Heart left ventricle (tissue), 16 donors: Measurements from ENCODE around the gene IL23R. TPM values are rescaled to one million over a fixed set of nuclear protein-coding genes. Genes with fewer than 3 reads are reported as not detected.

Experiments used
- ATAC-seq, 4 donors: fragments of 200-7000 bp; cut with Tn5 transposase; one replicate each; pipeline ENCODE4 v1.9.1; 2020 to 2022; ENCODE audit warnings: moderate library complexity in 4 of 4, mild to moderate bottlenecking in 3 of 4, moderate number of reproducible peaks in 1 of 4
- DNase-seq, 5 donors: peaks; one replicate each; pipeline ENCODE4 v3.0.0-alpha.2; 2020
- H3K27ac ChIP-seq, 12 donors: fragments of 200-600 bp; sonication (generic) in 4 of 12; one replicate each; pipeline versions ENCODE4 v1.5.0 to v1.8.0; 2016 to 2022; ENCODE audit warnings: mild to moderate bottlenecking in 2 of 12
- H3K27me3 ChIP-seq, 9 donors: fragments of 200-600 bp; sonication (generic) in 2 of 9; one replicate each; pipeline versions ENCODE4 v1.5.1 to v1.8.0; 2016 to 2022; ENCODE audit warnings: mild to moderate bottlenecking in 3 of 9
- H3K36me3 ChIP-seq, 9 donors: fragments of 200-600 bp; sonication (generic) in 2 of 9; one replicate each; pipeline versions ENCODE4 v1.5.0 to v1.8.0; 2018 to 2022; ENCODE audit warnings: mild to moderate bottlenecking in 2 of 9
- H3K4me1 ChIP-seq, 12 donors: fragments of 200-600 bp; sonication (generic) in 4 of 12; one replicate each; pipeline versions ENCODE4 v1.5.0 to v1.8.0; 2016 to 2022; ENCODE audit warnings: mild to moderate bottlenecking in 3 of 12
- H3K4me3 ChIP-seq, 12 donors: fragments of 200-600 bp; sonication (generic) in 4 of 12; one replicate each; pipeline versions ENCODE4 v1.5.0 to v1.8.0; 2017 to 2022; ENCODE audit warnings: mild to moderate bottlenecking in 9 of 12, moderate library complexity in 4 of 12
- H3K9me3 ChIP-seq, 12 donors: fragments of 200-600 bp; sonication (generic) in 4 of 12; one replicate each; pipeline versions ENCODE4 v1.5.0 to v1.8.0; 2016 to 2022; ENCODE audit warnings: mild to moderate bottlenecking in 1 of 12
- POLR2A ChIP-seq, 2 donors: fragments of 450-650 bp; IDR thresholded peaks; one replicate each; pipeline ENCODE4 v1.6.1; 2017; ENCODE audit warnings: antibody characterized with exemption in 2 of 2, mild to moderate bottlenecking in 2 of 2, moderate library complexity in 2 of 2
- WGBS, 4 donors: extraction: QIAGEN DNeasy Blood & Tissue Kit in 2 of 4; methylation state at CpG; one replicate each; pipeline versions ENCODE4 v1.1.5 to v1.1.7; 2013 to 2018; 5-methylcytosine and 5-hydroxymethylcytosine counted together
- intact Hi-C, 10 donors: fragments of 100-400 bp; cut with DNase I; formaldehyde crosslinking; loops; one replicate each; pipeline versions ENCODE4 v1.11.1 to v1.14.2; 2022
- polyA plus RNA-seq, 2 donors: library from polyadenylated mRNA; stranded (reverse); fragments of 200-250 nt; gene quantifications; one replicate each; pipeline ENCODE4 v1.2.3, GENCODE V29; 2013
- total RNA-seq, 9 donors: library from RNA; depleted of rRNA in 2 of 9; stranded (reverse); fragments of >200 nt in 2 of 9; fragmentation: NEBNext Ultra II Directional in 3 of 9; extraction: Animal tissue kit (Norgen Biotek cat#: 25700) in 3 of 9; gene quantifications; one replicate each; pipeline versions ENCODE4 v1.1.0 to v1.2.4, GENCODE V29; 2016 to 2023
- TF ChIP-seq, protein P1 (sequence below), 12 donors: fragments of 200-600 bp; sonication (generic) in 4 of 12; IDR thresholded peaks; one replicate each; pipeline versions ENCODE4 v1.5.0 to v1.8.0; 2018 to 2022; ENCODE audit warnings: antibody characterized with exemption in 12 of 12, mild to moderate bottlenecking in 5 of 12
- donor health status: ischemic (EF 13 %, LVEDD 7.1; RV severe dilation, severe dysfunction).
- donor health status: healthy with polysubstance abuse.
- donor health status: DM: no; HTN: yes; CAD: no.
- donor health status: DM: no; HTN: no; CAD: no.
- donor health status: ischemic (EF 25% LVEDD 6.9; RV normal size, moderate dysfunction).
- donor health status: ischemic (EF 25% LVEDD 5.7; RV mildly dilated, moderate dysfunction).
- donor health status: healthy.
- donor health status: DM: yes; HTN: yes; CAD: no.
- donor health status: ischemic (EF 35%, LVEDD 5.7; RV mildly dilated, moderate dysfunction).
- donor health status: nonischemic (EF 11% LVEDD 7.7; RV severe dilation, severe dysfunction).
- donor health status: DM: yes; HTN: yes; CAD: no.
- donor health status: PGD.
- donor health status: ischemic (EF 29% LVEDD 5.4; RV normal size, mild dysfunction).
- donor health status: nonischemic (EF 23%, LVEDD 6.1; RV moderate dilation, normal function).

IL23R gene
- total and polyA plus RNA-seq, 11 donors: not detected

DNA sequence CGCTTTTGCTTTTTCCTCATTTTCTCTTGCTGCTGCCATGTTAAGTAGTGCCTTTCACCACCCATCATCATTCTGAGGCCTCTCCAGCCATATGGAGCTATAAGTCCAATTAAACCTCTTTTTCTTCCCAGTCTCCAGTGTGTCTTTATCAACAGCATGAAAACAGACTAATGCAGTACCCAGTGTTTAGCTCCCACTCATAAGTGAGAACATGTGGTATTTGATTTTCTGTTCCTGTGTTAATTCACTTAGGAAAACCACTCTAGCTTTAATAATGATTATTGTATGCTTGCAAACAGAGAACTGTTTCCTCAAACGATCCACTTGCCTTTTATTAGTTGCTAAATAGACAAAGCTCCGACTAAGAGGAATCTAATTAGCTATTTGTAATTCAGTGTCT lies 43.3 kb downstream of the IL23R start:
- DNase-seq: no peak
- intact Hi-C loops: loop anchor here in 1 of 10 donors (5.0 kb wide), 1 partner anchor 212 kb away; no protein-coding TSS in a partner anchor
- no peak for ATAC-seq
- H3K4me3 ChIP-seq: no peak overlapping the region
- H3K27me3 ChIP-seq: peaks cover 0 to 4% (median 0%) of the 10 kb centered on the region in 9 donors
- H3K4me1 ChIP-seq: no peaks in the 10 kb centered on the region
- H3K36me3 ChIP-seq: no peaks in the 10 kb centered on the region
- no peak overlapping the region for H3K27ac ChIP-seq
- H3K9me3 ChIP-seq: no peaks in the 10 kb centered on the region
- WGBS, 4 donors: 76 to 84% (median 77%) methylated on average over 3 of the region's 3 CpGs
- TF ChIP-seq POLR2A (IDR thresholded peaks at IDR 0.05): no peak
- TF ChIP-seq, protein P1, sequence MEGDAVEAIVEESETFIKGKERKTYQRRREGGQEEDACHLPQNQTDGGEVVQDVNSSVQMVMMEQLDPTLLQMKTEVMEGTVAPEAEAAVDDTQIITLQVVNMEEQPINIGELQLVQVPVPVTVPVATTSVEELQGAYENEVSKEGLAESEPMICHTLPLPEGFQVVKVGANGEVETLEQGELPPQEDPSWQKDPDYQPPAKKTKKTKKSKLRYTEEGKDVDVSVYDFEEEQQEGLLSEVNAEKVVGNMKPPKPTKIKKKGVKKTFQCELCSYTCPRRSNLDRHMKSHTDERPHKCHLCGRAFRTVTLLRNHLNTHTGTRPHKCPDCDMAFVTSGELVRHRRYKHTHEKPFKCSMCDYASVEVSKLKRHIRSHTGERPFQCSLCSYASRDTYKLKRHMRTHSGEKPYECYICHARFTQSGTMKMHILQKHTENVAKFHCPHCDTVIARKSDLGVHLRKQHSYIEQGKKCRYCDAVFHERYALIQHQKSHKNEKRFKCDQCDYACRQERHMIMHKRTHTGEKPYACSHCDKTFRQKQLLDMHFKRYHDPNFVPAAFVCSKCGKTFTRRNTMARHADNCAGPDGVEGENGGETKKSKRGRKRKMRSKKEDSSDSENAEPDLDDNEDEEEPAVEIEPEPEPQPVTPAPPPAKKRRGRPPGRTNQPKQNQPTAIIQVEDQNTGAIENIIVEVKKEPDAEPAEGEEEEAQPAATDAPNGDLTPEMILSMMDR (IDR thresholded peaks at IDR 0.05): no peak

DNA sequence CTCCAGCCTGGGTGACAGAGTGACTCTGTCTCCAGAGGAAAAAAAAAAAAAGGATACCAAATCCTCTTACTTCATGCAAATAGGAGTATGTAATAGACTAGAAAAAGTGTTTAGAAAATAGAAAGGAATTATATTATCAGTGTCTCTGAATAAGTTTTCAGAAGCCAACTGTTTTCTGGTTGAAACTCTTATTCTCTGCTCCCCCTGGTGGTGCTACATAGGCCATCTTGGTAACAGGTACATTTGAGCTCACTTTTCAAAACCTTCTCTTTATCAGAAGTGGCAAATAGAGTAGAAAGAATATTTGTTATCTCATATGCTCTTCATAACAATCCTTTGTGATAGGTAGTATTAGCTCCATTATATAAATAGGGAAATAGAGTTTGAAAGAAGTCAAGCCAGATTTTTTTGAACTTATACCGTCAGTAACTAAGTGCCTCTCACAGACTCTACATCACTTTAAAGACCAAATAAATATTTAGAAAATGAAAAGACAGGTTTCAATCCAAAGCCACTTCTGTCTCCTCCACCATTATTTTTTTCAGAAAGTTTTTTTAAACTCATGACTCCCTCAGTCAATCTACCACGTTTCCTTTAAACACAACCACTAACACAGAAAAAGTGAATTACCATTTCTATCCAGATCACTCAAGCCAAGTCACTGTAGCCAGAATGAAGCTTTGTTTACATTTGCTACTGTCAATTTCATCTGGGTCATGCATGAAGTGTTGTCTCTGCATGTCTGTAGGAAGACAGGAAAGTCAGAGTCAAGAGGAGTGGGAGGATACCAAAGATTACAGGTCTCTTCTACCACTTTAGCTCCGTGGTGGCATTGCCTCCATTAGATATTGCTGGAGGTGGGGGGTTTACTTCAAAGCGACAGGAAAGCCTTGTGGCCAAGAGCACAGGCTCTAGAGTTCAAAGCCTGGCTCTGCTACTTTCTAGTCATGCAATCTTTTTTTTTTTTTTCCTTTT lies 45.6 kb downstream of the IL23R start:
- intact Hi-C loops: loop anchor here in 8 of 10 donors (1.0 to 10.0 kb wide), 6 partner anchors 215 to 450 kb away; no protein-coding TSS in a partner anchor
- Histone ChIP-seq H3K27me3 (peaks cover 0 to 4% (median 0%) of the 10 kb centered on the region in 9 donors), H3K4me1 (no peaks in the 10 kb centered on the region), H3K4me3 (no peak overlapping the region), H3K9me3 (no peaks in the 10 kb centered on the region), H3K36me3 (no peaks in the 10 kb centered on the region), H3K27ac (no peak overlapping the region)
- ATAC-seq: peak in 1 of 4 donors; percentile 51
- TF ChIP-seq, protein P1 (IDR thresholded peaks at IDR 0.05): peak; percentile 24 to 69 (median 52)
- no peak for TF ChIP-seq POLR2A (IDR thresholded peaks at IDR 0.05)
- 56 to 65% (median 63%) methylated on average over 4 of the region's 4 CpGs for WGBS, 4 donors
- no peak for DNase-seq

DNA sequence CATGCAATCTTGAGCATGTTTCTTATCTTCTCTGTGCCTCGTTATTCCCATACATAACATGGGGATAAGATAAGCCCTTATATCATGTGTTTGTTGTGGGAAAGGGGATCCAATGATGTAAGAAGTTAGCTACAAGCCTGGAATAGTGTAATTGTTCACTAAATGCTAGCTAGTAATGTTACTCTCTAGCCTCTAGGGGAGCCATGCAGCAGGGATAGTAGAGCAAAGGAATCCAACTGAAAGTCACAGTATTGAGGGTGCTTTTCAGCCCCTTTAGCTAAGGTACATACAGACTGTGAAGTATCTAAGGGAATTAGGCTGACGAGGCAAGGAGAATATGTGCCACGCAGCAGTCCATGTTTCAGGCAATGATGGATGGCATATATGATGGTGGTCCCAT lies 46.9 kb downstream of the IL23R start:
- Histone ChIP-seq H3K4me1 (peaks cover 0 to 4% (median 0%) of the 10 kb centered on the region in 12 donors), H3K27ac (no peak overlapping the region)
- no peak for DNase-seq

More for the DNA sequence above, 46.9 kb downstream of the IL23R start:
- no peaks in the 10 kb centered on the region for H3K9me3 ChIP-seq
- peak in 1 of 4 donors; percentile 28 for ATAC-seq
- peaks cover 0 to 4% (median 0%) of the 10 kb centered on the region in 9 donors for H3K27me3 ChIP-seq
- WGBS, 4 donors: 55 to 66% (median 60%) methylated on average over 3 of the region's 3 CpGs
- intact Hi-C loops: loop anchor here in 7 of 10 donors (5.0 to 10.0 kb wide), 5 partner anchors 216 to 451 kb away; no protein-coding TSS in a partner anchor
- no peaks in the 10 kb centered on the region for H3K36me3 ChIP-seq
- H3K4me3 ChIP-seq: no peak overlapping the region
- TF ChIP-seq POLR2A (IDR thresholded peaks at IDR 0.05): no peak
- TF ChIP-seq, protein P1 (IDR thresholded peaks at IDR 0.05): peak in 9 of 12 donors; percentile 19 to 46 (median 34)
